IMR-90 (cell line): ENCODE data around the gene GALNT17. TPM values are rescaled to one million over a fixed set of nuclear protein-coding genes. Genes with fewer than 3 reads are reported as not detected.

Experiments
- ATAC-seq: fragments of 200-7000 bp; cut with Tn5 transposase; 2 replicates; pipeline ENCODE4 v1.9.1; 2020; ENCODE audit warnings: low read depth, mild to moderate bottlenecking, moderate library complexity
- BruUV-seq: library from RNA; stranded (reverse); fragments of 400-500 nt; replicated peaks from 2 replicates; lab custom pipeline; 2021; lab: Mats Ljungman, UMichigan
- CTCF ChIA-PET: fragments of 300-600 bp; formaldehyde crosslinking; extraction: SDS; loops from one replicate; lab custom pipeline; 2021; ENCODE audit warnings: antibody characterized with exemption; lab: Yijun Ruan, JAX
- POLR2A ChIA-PET: fragments of 300-600 bp; sonication (Branson Sonifier 250); formaldehyde crosslinking; loops from one replicate; lab custom pipeline; 2022; ENCODE audit warnings: antibody characterized with exemption; ENCODE audit not compliant: unreplicated experiment; lab: Charles Lee
- DNase-seq: peaks from one replicate; pipeline ENCODE4 v3.0.0; 2013
- H2AFZ ChIP-seq: replicated peaks from 2 replicates; pipeline ENCODE3; 2013; ENCODE audit warnings: low read length, mild to moderate bottlenecking; ENCODE audit not compliant: poor library complexity
- H2AK5ac ChIP-seq: 2 replicates; pipeline ENCODE4 v1.6.1; 2013; ENCODE audit warnings: low read depth, low read length, inconsistent platforms
- H2AK9ac ChIP-seq: replicated peaks from 2 replicates; pipeline ENCODE3; 2013; ENCODE audit warnings: mild to moderate bottlenecking, low read depth, low read length, moderate library complexity; ENCODE audit not compliant: poor library complexity
- H2BK120ac ChIP-seq: 2 replicates; pipeline ENCODE4 v1.6.1; 2013; ENCODE audit warnings: low read depth, low read length, inconsistent platforms
- H2BK15ac ChIP-seq: 3 replicates; pipeline ENCODE4 v1.6.1; 2013; ENCODE audit warnings: low read depth, low read length, inconsistent platforms
- H2BK20ac ChIP-seq: 2 replicates; pipeline ENCODE4 v1.6.1; 2013; ENCODE audit warnings: low read depth, mild to moderate bottlenecking, inconsistent platforms, low read length, moderate library complexity
- H2BK5ac ChIP-seq: 2 replicates; pipeline ENCODE4 v1.6.1; 2013; ENCODE audit warnings: mild to moderate bottlenecking, low read depth, low read length, inconsistent platforms; ENCODE audit not compliant: poor library complexity, severe bottlenecking
- H3K14ac ChIP-seq: replicated peaks from 2 replicates; pipeline ENCODE4 v1.6.1; 2013; ENCODE audit warnings: low read depth, low read length, inconsistent platforms
- H3K18ac ChIP-seq: 2 replicates; pipeline ENCODE4 v1.6.1; 2013; ENCODE audit warnings: low read depth, low read length, control low read depth
- H3K23ac ChIP-seq: 2 replicates; pipeline ENCODE4 v1.6.1; 2013; ENCODE audit warnings: low read depth, low read length, inconsistent platforms
- H3K27ac ChIP-seq: 2 replicates; pipeline ENCODE4 v1.5.1; 2013; ENCODE audit warnings: mild to moderate bottlenecking, control low read depth, low read length; ENCODE audit not compliant: insufficient read depth
- H3K27me3 ChIP-seq: 2 replicates; pipeline ENCODE4 v1.6.1; 2013; ENCODE audit warnings: low read length; ENCODE audit not compliant: control insufficient read depth, insufficient read depth
- H3K36me3 ChIP-seq: 2 replicates; pipeline ENCODE4 v1.6.1; 2013; ENCODE audit warnings: low read length, mixed read lengths; ENCODE audit not compliant: control insufficient read depth, insufficient read depth
- H3K4ac ChIP-seq: 2 replicates; pipeline ENCODE4 v1.6.1; 2013; ENCODE audit warnings: low read depth, low read length, inconsistent platforms
- H3K4me1 ChIP-seq: 2 replicates; pipeline ENCODE4 v1.6.1; 2013; ENCODE audit warnings: low read length, mixed read lengths; ENCODE audit not compliant: control insufficient read depth, insufficient read depth
- H3K4me2 ChIP-seq: 2 replicates; pipeline ENCODE4 v1.6.1; 2013; ENCODE audit warnings: low read depth, mild to moderate bottlenecking, control low read depth, low read length, moderate library complexity
- H3K4me3 ChIP-seq: 2 replicates; pipeline ENCODE4 v1.5.1; 2013; ENCODE audit warnings: low read depth, mild to moderate bottlenecking, control low read depth, low read length, moderate library complexity; ENCODE audit not compliant: insufficient read depth
- H3K56ac ChIP-seq: 2 replicates; pipeline ENCODE4 v1.6.1; 2013; ENCODE audit warnings: low read length, inconsistent platforms; ENCODE audit not compliant: insufficient read depth; ENCODE audit errors: extremely low read depth
- H3K79me1 ChIP-seq, 2 experiments: 2 replicates each; pipeline ENCODE4 v1.6.1; 2013; ENCODE audit warnings: low read length in 2 of 2, inconsistent platforms in 1 of 2, low read depth in 1 of 2
- H3K9ac ChIP-seq: 2 replicates; pipeline ENCODE4 v1.6.1; 2013; ENCODE audit warnings: low read depth, low read length, control low read depth
- H3K9me1 ChIP-seq: 2 replicates; pipeline ENCODE4 v1.6.1; 2013; ENCODE audit warnings: low read length, inconsistent platforms; ENCODE audit not compliant: insufficient read depth
- H3K9me3 ChIP-seq: 2 replicates; pipeline ENCODE4 v1.6.1; 2013; ENCODE audit warnings: low read length; ENCODE audit not compliant: control insufficient read depth, insufficient read depth
- H4K20me1 ChIP-seq: 2 replicates; pipeline ENCODE4 v1.6.1; 2013; ENCODE audit warnings: low read length, inconsistent platforms; ENCODE audit not compliant: insufficient read depth
- H4K5ac ChIP-seq: 2 replicates; pipeline ENCODE4 v1.6.1; 2013; ENCODE audit warnings: mild to moderate bottlenecking, low read depth, low read length, control low read depth
- H4K8ac ChIP-seq, 2 experiments: 2 replicates each; pipeline ENCODE4 v1.6.1; 2013; ENCODE audit warnings: low read depth in 2 of 2, low read length in 2 of 2, control low read depth in 1 of 2, inconsistent platforms in 1 of 2
- H4K91ac ChIP-seq: 2 replicates; pipeline ENCODE4 v1.6.1; 2013; ENCODE audit warnings: low read depth, low read length, inconsistent platforms; ENCODE audit not compliant: insufficient read depth
- BHLHE40 ChIP-seq: fragments of 150-350 bp; IDR thresholded peaks from 2 replicates; pipeline ENCODE4 v1.6.1; 2016; ENCODE audit warnings: mild to moderate bottlenecking, low read depth, low read length
- CEBPB ChIP-seq: IDR thresholded peaks from 2 replicates; pipeline ENCODE4 v1.6.1; 2012; ENCODE audit warnings: low read depth, low read length, improper control_type of control experiment
- CHD1 ChIP-seq: IDR thresholded peaks from 2 replicates; pipeline ENCODE4 v1.6.1; 2012; ENCODE audit warnings: low read depth, low read length, improper control_type of control experiment
- CTCF ChIP-seq: conservative IDR thresholded peaks from 2 replicates; pipeline ENCODE4 v1.5.1; 2012; ENCODE audit warnings: mild to moderate bottlenecking, low read depth, low read length, improper control_type of control experiment
- ELK1 ChIP-seq: fragments of 150-350 bp; IDR thresholded peaks from 2 replicates; pipeline ENCODE4 v1.6.1; 2016; ENCODE audit warnings: low read depth, mild to moderate bottlenecking, low read length, moderate library complexity, borderline replicate concordance
- FOS ChIP-seq: fragments of 150-350 bp; IDR thresholded peaks from 2 replicates; pipeline ENCODE4 v1.6.1; 2016; ENCODE audit warnings: low read depth, low read length
- MAFK ChIP-seq: IDR thresholded peaks from 2 replicates; pipeline ENCODE4 v1.6.1; 2012; ENCODE audit warnings: low read depth, low read length, improper control_type of control experiment
- MAZ ChIP-seq: IDR thresholded peaks from 2 replicates; pipeline ENCODE4 v1.6.1; 2012; ENCODE audit warnings: low read depth, mild to moderate bottlenecking, low read length, improper control_type of control experiment, moderate library complexity, borderline replicate concordance
- MXI1 ChIP-seq: IDR thresholded peaks from 2 replicates; pipeline ENCODE4 v1.6.1; 2012; ENCODE audit warnings: low read depth, mild to moderate bottlenecking, low read length, moderate library complexity, borderline replicate concordance
- NFE2L2 ChIP-seq: fragments of 150-350 bp; IDR thresholded peaks from 2 replicates; pipeline ENCODE4 v1.6.1; 2016; ENCODE audit warnings: low read depth, mild to moderate bottlenecking, low read length
- POLR2A ChIP-seq: IDR thresholded peaks from 2 replicates; pipeline ENCODE4 v1.6.1; 2012; ENCODE audit warnings: mild to moderate bottlenecking, low read depth, low read length
- RAD21 ChIP-seq: IDR thresholded peaks from 2 replicates; pipeline ENCODE4 v1.6.1; 2012; ENCODE audit warnings: low read length, improper control_type of control experiment
- RCOR1 ChIP-seq: IDR thresholded peaks from 2 replicates; pipeline ENCODE4 v1.6.1; 2012; ENCODE audit warnings: mild to moderate bottlenecking, low read length, improper control_type of control experiment; ENCODE audit not compliant: insufficient replicate concordance
- RFX5 ChIP-seq: IDR thresholded peaks from 2 replicates; pipeline ENCODE4 v1.8.0; 2012; ENCODE audit warnings: low read depth, mild to moderate bottlenecking, low read length, moderate library complexity
- SMC3 ChIP-seq: fragments of 150-350 bp; IDR thresholded peaks from 2 replicates; pipeline ENCODE4 v1.6.1; 2016; ENCODE audit warnings: low read depth, mild to moderate bottlenecking, antibody characterized with exemption, low read length, moderate library complexity
- USF2 ChIP-seq: fragments of 150-350 bp; IDR thresholded peaks from 2 replicates; pipeline ENCODE4 v1.6.1; 2017; ENCODE audit warnings: mild to moderate bottlenecking, antibody characterized with exemption, low read length, low read depth
- WGBS, 2 experiments: methylation state at CpG; one replicate each; pipeline versions ENCODE4 v1.1.5 to v1.1.7; 2013; ENCODE audit warnings: missing lambda C conversion rate in 2 of 2; ENCODE audit not compliant: insufficient read length in 1 of 2; ENCODE audit errors: extremely low coverage in 2 of 2; 5-methylcytosine and 5-hydroxymethylcytosine counted together
- dilution Hi-C: fragments of 300-500 bp; cut with HindIII; formaldehyde crosslinking; loops from one replicate; pipeline ENCODE4 v1.14.3; 2018; ENCODE audit warnings: low sequenced_read_pairs; ENCODE audit not compliant: unreplicated experiment
- in situ Hi-C: fragments of 300-500 bp; cut with MboI; formaldehyde crosslinking; loops from 3 replicates; pipeline ENCODE4 v1.14.3; 2019; ENCODE audit warnings: low sequenced_read_pairs, inconsistent platforms, mixed read lengths
- intact Hi-C: fragments of 100-400 bp; cut with micrococcal nuclease; formaldehyde crosslinking; loops from 2 replicates; pipeline ENCODE4 v1.10.0; 2022
- polyA plus RNA-seq, 3 experiments: library from polyadenylated mRNA; depleted of rRNA; stranded (reverse); fragments of >200 nt; gene quantifications; 2 replicates each; pipeline ENCODE4 v1.2.3, GENCODE V29; 2012; ENCODE audit warnings: low replicate concordance in 1 of 3
- total RNA-seq: library from RNA; depleted of rRNA; stranded (reverse); fragments of >200 nt; gene quantifications from 2 replicates; pipeline ENCODE4 v1.2.3, GENCODE V29; 2012

Gene GALNT17
- total and polyA plus RNA-seq, 2 of the 4 experiments (the other 2 are of a cell fraction), result not detected

GRCh38 chr7:71377469-71377868 is 245.5 kb downstream of the GALNT17 start:
- ATAC-seq, result no peak
- H3K9me3 ChIP-seq, result peaks cover 45% of the 10 kb centered on the region
- H4K5ac ChIP-seq, result no peak overlapping the region
- no peak overlapping the region for H3K27ac ChIP-seq
- dilution Hi-C loops (no loop called here), in situ Hi-C loops (no loop called here), intact Hi-C loops (no loop called here)
- no peaks in the 10 kb centered on the region for H4K20me1 ChIP-seq
- H3K79me1 ChIP-seq, result no peaks in the 10 kb centered on the region
- no peak for TF ChIP-seq CTCF
- no peak for TF ChIP-seq BHLHE40
- TF ChIP-seq RFX5, result no peak
- TF ChIP-seq CHD1, result no peak
- TF ChIP-seq RAD21, result no peak
- TF ChIP-seq NFE2L2, result no peak
- TF ChIP-seq FOS, result no peak
- no peak for TF ChIP-seq USF2
- TF ChIP-seq MAZ, result no peak
- TF ChIP-seq CEBPB, result no peak
- TF ChIP-seq MAFK, result no peak
- TF ChIP-seq ELK1, result no peak
- TF ChIP-seq SMC3, result no peak
- no peak for TF ChIP-seq POLR2A
- no peak for TF ChIP-seq RCOR1
- no peak for TF ChIP-seq MXI1
- no peak overlapping the region for H3K18ac ChIP-seq
- H2BK120ac ChIP-seq, result no peak overlapping the region
- no peaks in the 10 kb centered on the region for H3K4me1 ChIP-seq
- no peak overlapping the region for H2BK15ac ChIP-seq
- WGBS, 2 experiments, result no CpG with 5 or more reads among the region's 3 CpGs
- no peak overlapping the region for H3K14ac ChIP-seq
- H2BK5ac ChIP-seq, result no peak overlapping the region
- no peak overlapping the region for H3K4me2 ChIP-seq
- no peaks in the 10 kb centered on the region for H3K27me3 ChIP-seq
- POLR2A ChIA-PET, result interaction anchor here (0.8 kb wide), 1 partner anchor 9 kb away, joined by 3 read pairs; no protein-coding TSS in a partner anchor
- no peak overlapping the region for H2AFZ ChIP-seq
- no peak overlapping the region for H3K4ac ChIP-seq
- no peaks in the 10 kb centered on the region for H3K9me1 ChIP-seq
- no peak overlapping the region for H3K23ac ChIP-seq
- no peak overlapping the region for H4K8ac ChIP-seq
- no peak overlapping the region for H3K9ac ChIP-seq
- no peak for DNase-seq
- H3K4me3 ChIP-seq, result no peak overlapping the region
- H4K91ac ChIP-seq, result no peak overlapping the region
- H3K36me3 ChIP-seq, result no peaks in the 10 kb centered on the region
- H2AK5ac ChIP-seq, result no peak overlapping the region
- CTCF ChIA-PET, result no interaction called here
- no TSS peak for BruUV-seq
- H2AK9ac ChIP-seq, result no peak overlapping the region
- H2BK20ac ChIP-seq, result no peak overlapping the region
- H3K56ac ChIP-seq, result no peak overlapping the region
